Astrocyte of the hippocampus (primary cell): ENCODE results near the gene SYS1.

Experiments used
- DNase-seq: peaks from one replicate; pipeline ENCODE4 v3.0.0; 2011; ENCODE audit warnings: low read depth, low spot score

Gene SYS1

GRCh38 chr20:45362804-45363610 lies at the start of gene SYS1:
Gene SYS1, plus strand, starts transcription at chr20:45363156. Its CDS starts 376 bp downstream, at chr20:45363532.
- peak; percentile 99 for DNase-seq

GRCh38 chr20:45313943-45314342 lies 49.0 kb upstream of the SYS1 start:
- DNase-seq, result no peak

- no peak for DNase-seq
Observed at GRCh38 chr20:45315672-45316071, 47.3 kb upstream of the SYS1 start.

- DNase-seq, result no peak
Observed at GRCh38 chr20:45316150-45317080, 46.5 kb upstream of the SYS1 start.

- no peak for DNase-seq
Observed at GRCh38 chr20:45317826-45318225, 45.1 kb upstream of the SYS1 start.

GRCh38 chr20:45318386-45318939 lies 44.5 kb upstream of the SYS1 start:
- no peak for DNase-seq

- no peak for DNase-seq
Observed at GRCh38 chr20:45318948-45319347, 44.0 kb upstream of the SYS1 start.

GRCh38 chr20:45320948-45321595 lies 41.9 kb upstream of the SYS1 start:
- DNase-seq, result no peak

- DNase-seq, result no peak
Observed at GRCh38 chr20:45322952-45323383, 40.0 kb upstream of the SYS1 start.

- no peak for DNase-seq
Observed at GRCh38 chr20:45323731-45324130, 39.2 kb upstream of the SYS1 start.

GRCh38 chr20:45325371-45325770 lies 37.6 kb upstream of the SYS1 start:
- no peak for DNase-seq

GRCh38 chr20:45328451-45328850 lies 34.5 kb upstream of the SYS1 start:
- no peak for DNase-seq

GRCh38 chr20:45329497-45330319 lies 33.2 kb upstream of the SYS1 start:
- DNase-seq, result no peak

GRCh38 chr20:45330476-45330875 lies 32.5 kb upstream of the SYS1 start:
- no peak for DNase-seq

GRCh38 chr20:45336530-45337366 lies 26.2 kb upstream of the SYS1 start:
- DNase-seq, result peak; percentile 88

GRCh38 chr20:45337367-45338120 lies 25.4 kb upstream of the SYS1 start:
- peak; percentile 97 for DNase-seq

- DNase-seq, result no peak
Observed at GRCh38 chr20:45338121-45339030, 24.6 kb upstream of the SYS1 start.

- no peak for DNase-seq
Observed at GRCh38 chr20:45339084-45339483, 23.9 kb upstream of the SYS1 start.
